ENCODE measurements around the gene SLC36A2.

DNA sequence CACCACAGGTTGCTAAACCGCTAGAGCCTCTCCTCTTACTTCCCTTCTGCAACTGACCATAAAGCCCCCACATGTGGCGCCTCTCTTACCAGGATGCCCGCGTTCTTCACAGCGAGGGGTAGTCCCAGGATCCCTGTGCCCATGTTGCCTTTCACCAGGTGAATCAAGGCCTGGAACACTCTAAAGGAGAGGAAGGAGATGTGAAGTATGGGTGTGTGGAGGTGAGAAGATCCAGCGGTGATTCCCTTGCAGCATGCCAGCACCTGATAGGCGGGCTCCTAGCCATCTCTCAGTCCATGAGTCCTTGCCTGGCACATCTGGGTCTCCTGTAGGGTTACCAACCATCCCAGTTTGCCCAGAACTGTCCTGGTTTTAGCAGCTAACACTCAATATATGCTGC lies 3.3 kb downstream of the SLC36A2 start:
- TF ChIP-seq, protein P1, sequence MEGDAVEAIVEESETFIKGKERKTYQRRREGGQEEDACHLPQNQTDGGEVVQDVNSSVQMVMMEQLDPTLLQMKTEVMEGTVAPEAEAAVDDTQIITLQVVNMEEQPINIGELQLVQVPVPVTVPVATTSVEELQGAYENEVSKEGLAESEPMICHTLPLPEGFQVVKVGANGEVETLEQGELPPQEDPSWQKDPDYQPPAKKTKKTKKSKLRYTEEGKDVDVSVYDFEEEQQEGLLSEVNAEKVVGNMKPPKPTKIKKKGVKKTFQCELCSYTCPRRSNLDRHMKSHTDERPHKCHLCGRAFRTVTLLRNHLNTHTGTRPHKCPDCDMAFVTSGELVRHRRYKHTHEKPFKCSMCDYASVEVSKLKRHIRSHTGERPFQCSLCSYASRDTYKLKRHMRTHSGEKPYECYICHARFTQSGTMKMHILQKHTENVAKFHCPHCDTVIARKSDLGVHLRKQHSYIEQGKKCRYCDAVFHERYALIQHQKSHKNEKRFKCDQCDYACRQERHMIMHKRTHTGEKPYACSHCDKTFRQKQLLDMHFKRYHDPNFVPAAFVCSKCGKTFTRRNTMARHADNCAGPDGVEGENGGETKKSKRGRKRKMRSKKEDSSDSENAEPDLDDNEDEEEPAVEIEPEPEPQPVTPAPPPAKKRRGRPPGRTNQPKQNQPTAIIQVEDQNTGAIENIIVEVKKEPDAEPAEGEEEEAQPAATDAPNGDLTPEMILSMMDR (IDR thresholded peaks at IDR 0.05): no peak
- TF ChIP-seq EZH2 (IDR thresholded peaks at IDR 0.05; ENCODE audit: borderline replicate concordance, insufficient read depth, low read depth, low read length, poor library complexity, severe bottlenecking): no peak

All from B cell (primary cell).